Astrocyte (in vitro differentiated cells and primary cell): Measurements from ENCODE around the gene MASP1. TPM values are rescaled to one million over a fixed set of nuclear protein-coding genes. Genes with fewer than 3 reads are reported as not detected.

Experiments used
- DNase-seq: peaks from one replicate; pipeline ENCODE4 v3.0.0-alpha.2; 2010; ENCODE audit warnings: low read depth
- FAIRE-seq: peaks from 2 replicates; lab custom pipeline; 2011; peaks lifted over from hg19 to GRCh38; lab: Jason Lieb, UNC
- H2AFZ ChIP-seq: 2 replicates; pipeline ENCODE4 v1.6.0; 2012; ENCODE audit warnings: low read depth, low read length, inconsistent platforms
- H3K27ac ChIP-seq: 2 replicates; pipeline ENCODE4 v1.5.1; 2011; ENCODE audit warnings: low read depth, low read length, inconsistent platforms
- H3K27me3 ChIP-seq: 2 replicates; pipeline ENCODE4 v1.6.0; 2011; ENCODE audit warnings: low read length, inconsistent platforms; ENCODE audit not compliant: insufficient read depth
- H3K36me3 ChIP-seq: 2 replicates; pipeline ENCODE4 v1.5.1; 2011; ENCODE audit warnings: low read length, inconsistent platforms; ENCODE audit not compliant: insufficient read depth
- H3K4me1 ChIP-seq: 2 replicates; pipeline ENCODE4 v1.5.1; 2011; ENCODE audit warnings: low read length, inconsistent platforms; ENCODE audit not compliant: insufficient read depth
- H3K4me2 ChIP-seq: 2 replicates; pipeline ENCODE4 v1.6.0; 2012; ENCODE audit warnings: low read length, inconsistent platforms
- H3K4me3 ChIP-seq: 2 replicates; pipeline ENCODE4 v1.5.1; 2011; ENCODE audit warnings: low read depth, mild to moderate bottlenecking, low read length, inconsistent platforms; ENCODE audit not compliant: insufficient read depth
- H3K79me2 ChIP-seq: 2 replicates; pipeline ENCODE4 v1.6.0; 2012; ENCODE audit warnings: mild to moderate bottlenecking, low read length, inconsistent platforms; ENCODE audit not compliant: insufficient read depth
- H3K9ac ChIP-seq: 2 replicates; pipeline ENCODE4 v1.6.0; 2012; ENCODE audit warnings: mild to moderate bottlenecking, low read length, inconsistent platforms
- H3K9me3 ChIP-seq: 2 replicates; pipeline ENCODE4 v1.5.1; 2012; ENCODE audit warnings: low read depth, mild to moderate bottlenecking, low read length, inconsistent platforms; ENCODE audit not compliant: insufficient read depth
- H4K20me1 ChIP-seq: 2 replicates; pipeline ENCODE4 v1.6.0; 2012; ENCODE audit warnings: low read length, inconsistent platforms; ENCODE audit not compliant: insufficient read depth
- H3K27ac Mint-ChIP-seq: one replicate; pipeline ENCODE4 v1.8.0; 2021; ENCODE audit warnings: mild to moderate bottlenecking, mixed read lengths; ENCODE audit not compliant: unreplicated experiment
- H3K27me3 Mint-ChIP-seq: one replicate; pipeline ENCODE4 v1.8.0; 2021; ENCODE audit warnings: low read depth, mixed read lengths; ENCODE audit not compliant: unreplicated experiment
- H3K36me3 Mint-ChIP-seq: one replicate; pipeline ENCODE4 v1.8.0; 2021; ENCODE audit warnings: low read depth, mixed read lengths; ENCODE audit not compliant: unreplicated experiment
- H3K4me1 Mint-ChIP-seq: one replicate; pipeline ENCODE4 v1.8.0; 2021; ENCODE audit warnings: low read depth, mixed read lengths; ENCODE audit not compliant: unreplicated experiment
- H3K4me3 Mint-ChIP-seq: one replicate; pipeline ENCODE4 v1.8.0; 2021; ENCODE audit warnings: mild to moderate bottlenecking, moderate library complexity, mixed read lengths; ENCODE audit not compliant: unreplicated experiment
- H3K9me3 Mint-ChIP-seq: one replicate; pipeline ENCODE4 v1.8.0; 2021; ENCODE audit warnings: mild to moderate bottlenecking, mixed read lengths; ENCODE audit not compliant: unreplicated experiment
- EZH2 ChIP-seq: IDR thresholded peaks from 2 replicates; pipeline ENCODE4 v1.6.1; 2012; ENCODE audit warnings: mild to moderate bottlenecking, low read length, inconsistent platforms; ENCODE audit not compliant: insufficient read depth
- total RNA-seq: library from RNA; stranded (reverse); gene quantifications from 2 replicates; pipeline ENCODE4 v1.2.1, GENCODE V29; 2021
- TF ChIP-seq, protein P1 (sequence below): IDR thresholded peaks from 2 replicates; pipeline ENCODE4 v1.5.1; 2011; ENCODE audit warnings: low read depth, mild to moderate bottlenecking, inconsistent platforms, low read length, moderate library complexity; ENCODE audit not compliant: insufficient read depth

Gene MASP1
- total RNA-seq, 1 donor from 2014 or later: 0.79 TPM

GRCh38 chr3:187280644-187281043, 10.9 kb downstream of the MASP1 start:
- Mint-ChIP-seq H3K36me3 (no peaks in the 10 kb centered on the region), H3K4me3 (no peak overlapping the region), H3K9me3 (peaks cover 2% of the 10 kb centered on the region), H3K4me1 (peaks cover 9% of the 10 kb centered on the region), H3K27ac (no peak overlapping the region), H3K27me3 (no peaks in the 10 kb centered on the region)
- H3K9me3 ChIP-seq: no peaks in the 10 kb centered on the region
- H3K4me1 ChIP-seq: no peaks in the 10 kb centered on the region
- no peak overlapping the region for H3K4me3 ChIP-seq
- no peaks in the 10 kb centered on the region for H4K20me1 ChIP-seq
- no peak for FAIRE-seq
- no peaks in the 10 kb centered on the region for H3K79me2 ChIP-seq
- no peak for TF ChIP-seq EZH2
- TF ChIP-seq, protein P1, sequence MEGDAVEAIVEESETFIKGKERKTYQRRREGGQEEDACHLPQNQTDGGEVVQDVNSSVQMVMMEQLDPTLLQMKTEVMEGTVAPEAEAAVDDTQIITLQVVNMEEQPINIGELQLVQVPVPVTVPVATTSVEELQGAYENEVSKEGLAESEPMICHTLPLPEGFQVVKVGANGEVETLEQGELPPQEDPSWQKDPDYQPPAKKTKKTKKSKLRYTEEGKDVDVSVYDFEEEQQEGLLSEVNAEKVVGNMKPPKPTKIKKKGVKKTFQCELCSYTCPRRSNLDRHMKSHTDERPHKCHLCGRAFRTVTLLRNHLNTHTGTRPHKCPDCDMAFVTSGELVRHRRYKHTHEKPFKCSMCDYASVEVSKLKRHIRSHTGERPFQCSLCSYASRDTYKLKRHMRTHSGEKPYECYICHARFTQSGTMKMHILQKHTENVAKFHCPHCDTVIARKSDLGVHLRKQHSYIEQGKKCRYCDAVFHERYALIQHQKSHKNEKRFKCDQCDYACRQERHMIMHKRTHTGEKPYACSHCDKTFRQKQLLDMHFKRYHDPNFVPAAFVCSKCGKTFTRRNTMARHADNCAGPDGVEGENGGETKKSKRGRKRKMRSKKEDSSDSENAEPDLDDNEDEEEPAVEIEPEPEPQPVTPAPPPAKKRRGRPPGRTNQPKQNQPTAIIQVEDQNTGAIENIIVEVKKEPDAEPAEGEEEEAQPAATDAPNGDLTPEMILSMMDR: no peak
- no peak overlapping the region for H3K9ac ChIP-seq
- H2AFZ ChIP-seq: no peak overlapping the region
- peaks cover 2% of the 10 kb centered on the region for H3K27me3 ChIP-seq
- no peak for DNase-seq
- no peaks in the 10 kb centered on the region for H3K36me3 ChIP-seq
- H3K4me2 ChIP-seq: no peak overlapping the region
- no peak overlapping the region for H3K27ac ChIP-seq

- peaks cover 12% of the 10 kb centered on the region for H3K4me1 Mint-ChIP-seq
- FAIRE-seq (no peak), DNase-seq (no peak)
- H3K9me3 Mint-ChIP-seq: peaks cover 2% of the 10 kb centered on the region
- H3K4me3 Mint-ChIP-seq: no peak overlapping the region
- H4K20me1 ChIP-seq: no peaks in the 10 kb centered on the region
- H3K4me3 ChIP-seq: no peak overlapping the region
- no peak overlapping the region for H3K27ac ChIP-seq
- H3K79me2 ChIP-seq: no peaks in the 10 kb centered on the region
- no peak overlapping the region for H3K4me2 ChIP-seq
- no peaks in the 10 kb centered on the region for H3K9me3 ChIP-seq
- no peak overlapping the region for H3K27ac Mint-ChIP-seq
- no peaks in the 10 kb centered on the region for H3K36me3 Mint-ChIP-seq
- no peak for TF ChIP-seq EZH2
- TF ChIP-seq, protein P1: no peak
- H3K27me3 Mint-ChIP-seq: no peaks in the 10 kb centered on the region
- H3K36me3 ChIP-seq: no peaks in the 10 kb centered on the region
- no peak overlapping the region for H3K9ac ChIP-seq
- no peak overlapping the region for H2AFZ ChIP-seq
- peaks cover 4% of the 10 kb centered on the region for H3K27me3 ChIP-seq
- H3K4me1 ChIP-seq: no peaks in the 10 kb centered on the region
Measured at GRCh38 chr3:187277129-187277462, 14.4 kb downstream of the MASP1 start.

DNA sequence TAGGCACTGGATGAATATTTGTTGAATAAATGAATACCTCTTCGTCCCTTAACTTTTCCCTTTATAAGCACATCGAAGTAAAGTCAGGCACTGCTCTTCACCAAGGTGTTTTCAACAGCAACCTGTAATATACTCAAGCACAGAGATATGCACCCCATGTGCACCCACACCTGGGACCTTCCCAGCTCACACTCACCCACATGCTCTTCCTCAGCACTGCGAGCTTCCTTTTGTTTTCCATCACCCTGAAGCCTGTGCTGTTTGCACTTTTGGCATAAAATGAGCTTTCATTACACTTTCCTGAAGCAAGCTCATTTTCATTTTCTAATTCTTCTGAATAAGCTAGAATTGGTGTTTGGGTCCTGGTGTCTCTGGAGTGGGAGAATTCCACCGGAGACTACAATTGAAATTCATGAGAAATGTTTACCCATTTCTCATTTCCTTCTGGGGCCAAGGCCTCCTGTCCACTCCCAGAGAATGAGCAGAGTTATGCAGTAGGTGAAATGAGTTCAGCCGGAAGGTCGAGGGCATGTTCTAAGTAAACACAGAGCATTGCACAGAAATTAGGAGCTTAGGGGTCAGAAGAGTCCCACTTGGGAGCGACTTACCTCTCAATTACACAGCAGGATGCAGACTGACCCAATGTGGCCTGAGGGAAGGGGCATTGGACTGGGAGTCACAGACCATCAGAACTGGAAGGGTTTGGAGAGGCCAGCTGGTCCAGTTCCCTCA, 15.0 kb downstream of the MASP1 start:
- H3K4me1 ChIP-seq: no peaks in the 10 kb centered on the region
- no peak overlapping the region for H3K4me2 ChIP-seq
- no peak overlapping the region for H3K9ac ChIP-seq
- no peak overlapping the region for H2AFZ ChIP-seq
- Mint-ChIP-seq H3K9me3 (peaks cover 2% of the 10 kb centered on the region), H3K36me3 (no peaks in the 10 kb centered on the region), H3K4me1 (peaks cover 11% of the 10 kb centered on the region), H3K27ac (no peak overlapping the region), H3K4me3 (no peak overlapping the region), H3K27me3 (no peaks in the 10 kb centered on the region)
- DNase-seq (no peak), FAIRE-seq (no peak)
- no peak for TF ChIP-seq EZH2
- TF ChIP-seq, protein P1: no peak
- H3K27me3 ChIP-seq: peaks cover 4% of the 10 kb centered on the region
- H3K36me3 ChIP-seq: no peaks in the 10 kb centered on the region
- no peak overlapping the region for H3K27ac ChIP-seq
- no peaks in the 10 kb centered on the region for H3K9me3 ChIP-seq
- H4K20me1 ChIP-seq: no peaks in the 10 kb centered on the region
- no peak overlapping the region for H3K4me3 ChIP-seq
- H3K79me2 ChIP-seq: no peaks in the 10 kb centered on the region
